HepG2 (cell line): ENCODE results near the gene C2. TPM values are rescaled to one million over a fixed set of nuclear protein-coding genes. Genes with fewer than 3 reads are reported as not detected.

Experiments
- ATAD3A ChIP-seq: sonication (generic); formaldehyde crosslinking; IDR thresholded peaks from 2 replicates; pipeline ENCODE4 v1.4.0; 2020; ENCODE audit warnings: missing genetic modification reagents
- IRF2 ChIP-seq: IDR thresholded peaks from 2 replicates; pipeline ENCODE4 v1.6.1; 2018; ENCODE audit warnings: missing genetic modification reagents, missing compliant biosample characterization
- KMT2A ChIP-seq: sonication (generic); formaldehyde crosslinking; IDR thresholded peaks from 2 replicates; pipeline ENCODE4 v1.4.0; 2020; ENCODE audit warnings: missing genetic modification reagents
- MTA1 ChIP-seq: sonication (generic); formaldehyde crosslinking; IDR thresholded peaks from 2 replicates; pipeline ENCODE4 v1.4.0; 2020; ENCODE audit warnings: missing genetic modification reagents, mild to moderate bottlenecking, borderline replicate concordance
- MYC ChIP-seq: sonication (generic); formaldehyde crosslinking; IDR thresholded peaks from 2 replicates; pipeline ENCODE4 v1.9.0; 2021; ENCODE audit warnings: missing genetic modification reagents, borderline replicate concordance
- NFKB2 ChIP-seq: sonication (generic); formaldehyde crosslinking; IDR thresholded peaks from 2 replicates; pipeline ENCODE4 v1.4.0; 2020; ENCODE audit warnings: missing genetic modification reagents, borderline replicate concordance
- NRL ChIP-seq: sonication (generic); formaldehyde crosslinking; IDR thresholded peaks from 2 replicates; pipeline ENCODE4 v1.5.0; 2020; ENCODE audit warnings: missing genetic modification reagents, mild to moderate bottlenecking, moderate library complexity, borderline replicate concordance
- RNF2 ChIP-seq: fragments of 450-650 bp; conservative IDR thresholded peaks from 2 replicates; pipeline ENCODE4 v1.6.1; 2016; ENCODE audit warnings: low read depth
- SP5 ChIP-seq: IDR thresholded peaks from 2 replicates; pipeline ENCODE4 v1.6.1; 2016; ENCODE audit warnings: low read depth, borderline replicate concordance
- SPEN ChIP-seq: sonication (generic); formaldehyde crosslinking; IDR thresholded peaks from 2 replicates; pipeline ENCODE4 v1.5.1; 2020; ENCODE audit warnings: low read depth, mild to moderate bottlenecking, missing genetic modification reagents
- TBP ChIP-seq: sonication (generic); formaldehyde crosslinking; IDR thresholded peaks from 2 replicates; pipeline ENCODE4 v1.5.0; 2020; ENCODE audit warnings: missing genetic modification reagents
- TEAD2 ChIP-seq: sonication (generic); formaldehyde crosslinking; IDR thresholded peaks from 2 replicates; pipeline ENCODE4 v1.9.0; 2021; ENCODE audit warnings: missing genetic modification reagents
- TOPORS ChIP-seq: sonication (generic); formaldehyde crosslinking; IDR thresholded peaks from 2 replicates; pipeline ENCODE4 v1.8.0; 2023; ENCODE audit warnings: mild to moderate bottlenecking, missing genetic modification reagents
- ZFP82 ChIP-seq: sonication (generic); formaldehyde crosslinking; IDR thresholded peaks from 2 replicates; pipeline ENCODE4 v1.5.1; 2020; ENCODE audit warnings: mild to moderate bottlenecking, missing genetic modification reagents, borderline replicate concordance
- ZMYM4 ChIP-seq: sonication (generic); formaldehyde crosslinking; IDR thresholded peaks from 2 replicates; pipeline ENCODE4 v1.8.1; 2023; ENCODE audit warnings: mild to moderate bottlenecking, missing genetic modification reagents
- ZNF431 ChIP-seq: sonication (generic); formaldehyde crosslinking; IDR thresholded peaks from 2 replicates; pipeline ENCODE4 v1.9.0; 2022; ENCODE audit warnings: missing genetic modification reagents, low read depth, mild to moderate bottlenecking, borderline replicate concordance
- ZNF572 ChIP-seq: sonication (generic); formaldehyde crosslinking; IDR thresholded peaks from 2 replicates; pipeline ENCODE4 v1.5.1; 2020; ENCODE audit warnings: mild to moderate bottlenecking, missing genetic modification reagents
- ZNF576 ChIP-seq: sonication (generic); formaldehyde crosslinking; IDR thresholded peaks from 2 replicates; pipeline ENCODE4 v1.4.0; 2020; ENCODE audit warnings: mild to moderate bottlenecking, missing genetic modification reagents
- ZNF598 ChIP-seq: sonication (generic); formaldehyde crosslinking; IDR thresholded peaks from 2 replicates; pipeline ENCODE4 v1.5.1; 2020; ENCODE audit warnings: mild to moderate bottlenecking, missing genetic modification reagents, borderline replicate concordance
- ZNF720 ChIP-seq: sonication (generic); formaldehyde crosslinking; IDR thresholded peaks from 2 replicates; pipeline ENCODE4 v1.4.0; 2020; ENCODE audit warnings: missing genetic modification reagents
- ZNF737 ChIP-seq: sonication (generic); formaldehyde crosslinking; IDR thresholded peaks from 2 replicates; pipeline ENCODE4 v1.5.0; 2020; ENCODE audit warnings: missing genetic modification reagents, mild to moderate bottlenecking, borderline replicate concordance
- ZNF790 ChIP-seq: sonication (generic); formaldehyde crosslinking; IDR thresholded peaks from 2 replicates; pipeline ENCODE4 v1.8.0; 2022; ENCODE audit warnings: missing genetic modification reagents, mild to moderate bottlenecking, borderline replicate concordance
- ZSCAN30 ChIP-seq: sonication (generic); formaldehyde crosslinking; IDR thresholded peaks from 2 replicates; pipeline ENCODE4 v1.5.0; 2020; ENCODE audit warnings: mild to moderate bottlenecking, missing genetic modification reagents
- polyA plus RNA-seq, 8 experiments: library from polyadenylated mRNA; depleted of rRNA in 3 of 8; stranded (reverse) in 7 of 8; unstranded in 1 of 8; fragments of >200 nt; fragmentation: Illumina TruSeq in 4 of 8; extraction: Trizol in 4 of 8; gene quantifications; 2 replicates each; pipeline versions ENCODE4 v1.2.1 to v1.2.3, GENCODE V29; 2011 to 2016; ENCODE audit warnings: low read depth in 4 of 8, missing spikeins in 1 of 8, mixed read lengths in 1 of 8; ENCODE audit not compliant: insufficient read depth in 1 of 8
- total RNA-seq, 5 experiments: library from RNA; depleted of rRNA; stranded (reverse); fragments of >200 nt; fragmentation: Illumina TruSeq; extraction: Trizol; gene quantifications; 2 replicates each; pipeline ENCODE4 v1.2.3, GENCODE V29; 2016; ENCODE audit warnings: low read depth in 1 of 5
- TF ChIP-seq, protein P1 (sequence below): sonication (generic); formaldehyde crosslinking; IDR thresholded peaks from 2 replicates; pipeline ENCODE4 v1.9.0; 2021; ENCODE audit warnings: missing genetic modification reagents, borderline replicate concordance
- TF ChIP-seq, protein P2 (sequence below): sonication (generic); formaldehyde crosslinking; IDR thresholded peaks from 2 replicates; pipeline ENCODE4 v1.5.0; 2020; ENCODE audit warnings: missing genetic modification reagents
- TF ChIP-seq, protein P3 (sequence below): sonication (generic); formaldehyde crosslinking; IDR thresholded peaks from 2 replicates; pipeline ENCODE4 v1.4.0; 2020; ENCODE audit warnings: mild to moderate bottlenecking, missing genetic modification reagents

Gene C2
- total and polyA plus RNA-seq, 2 of the 13 experiments (the other 11 are each of a cell fraction or from before 2014, with no cell fraction given) = 165 to 307 TPM

- TF ChIP-seq NFKB2 (CRISPR knock-in tag) (peak; percentile 81; the same call in 1 of the 2 replicates), ZFP82 (CRISPR knock-in tag) (peak; percentile 64; the same call in 1 of the 2 replicates), ZNF572 (0 out of 2 replicates have a peak, but pooled peaks have one; percentile 17), MTA1 (CRISPR knock-in tag) (no peak), ZNF431 (CRISPR knock-in tag) (no peak), IRF2 (CRISPR knock-in tag) (no peak), ZNF737 (CRISPR knock-in tag) (no peak), SPEN (CRISPR knock-in tag) (no peak), NRL (CRISPR knock-in tag) (peak; percentile 62; the same call in 1 of the 2 replicates), TEAD2 (no peak), ZSCAN30 (CRISPR knock-in tag) (no peak), ZNF720 (CRISPR knock-in tag) (no peak), ATAD3A (CRISPR knock-in tag) (no peak), KMT2A (CRISPR knock-in tag) (no peak), ZNF576 (CRISPR knock-in tag) (no peak), ZMYM4 (no peak), SP5 (CRISPR knock-in tag) (no peak), ZNF790 (no peak), TOPORS (CRISPR knock-in tag) (no peak), ZNF598 (peak; percentile 67; the same call in 1 of the 2 replicates), RNF2 (no peak), MYC (CRISPR knock-in tag) (peak; percentile 9; the same call in 1 of the 2 replicates), TBP (CRISPR knock-in tag) (no peak)
- TF ChIP-seq, protein P1, sequence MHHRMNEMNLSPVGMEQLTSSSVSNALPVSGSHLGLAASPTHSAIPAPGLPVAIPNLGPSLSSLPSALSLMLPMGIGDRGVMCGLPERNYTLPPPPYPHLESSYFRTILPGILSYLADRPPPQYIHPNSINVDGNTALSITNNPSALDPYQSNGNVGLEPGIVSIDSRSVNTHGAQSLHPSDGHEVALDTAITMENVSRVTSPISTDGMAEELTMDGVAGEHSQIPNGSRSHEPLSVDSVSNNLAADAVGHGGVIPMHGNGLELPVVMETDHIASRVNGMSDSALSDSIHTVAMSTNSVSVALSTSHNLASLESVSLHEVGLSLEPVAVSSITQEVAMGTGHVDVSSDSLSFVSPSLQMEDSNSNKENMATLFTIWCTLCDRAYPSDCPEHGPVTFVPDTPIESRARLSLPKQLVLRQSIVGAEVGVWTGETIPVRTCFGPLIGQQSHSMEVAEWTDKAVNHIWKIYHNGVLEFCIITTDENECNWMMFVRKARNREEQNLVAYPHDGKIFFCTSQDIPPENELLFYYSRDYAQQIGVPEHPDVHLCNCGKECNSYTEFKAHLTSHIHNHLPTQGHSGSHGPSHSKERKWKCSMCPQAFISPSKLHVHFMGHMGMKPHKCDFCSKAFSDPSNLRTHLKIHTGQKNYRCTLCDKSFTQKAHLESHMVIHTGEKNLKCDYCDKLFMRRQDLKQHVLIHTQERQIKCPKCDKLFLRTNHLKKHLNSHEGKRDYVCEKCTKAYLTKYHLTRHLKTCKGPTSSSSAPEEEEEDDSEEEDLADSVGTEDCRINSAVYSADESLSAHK (CRISPR knock-in tag) = no peak
- TF ChIP-seq, protein P2, sequence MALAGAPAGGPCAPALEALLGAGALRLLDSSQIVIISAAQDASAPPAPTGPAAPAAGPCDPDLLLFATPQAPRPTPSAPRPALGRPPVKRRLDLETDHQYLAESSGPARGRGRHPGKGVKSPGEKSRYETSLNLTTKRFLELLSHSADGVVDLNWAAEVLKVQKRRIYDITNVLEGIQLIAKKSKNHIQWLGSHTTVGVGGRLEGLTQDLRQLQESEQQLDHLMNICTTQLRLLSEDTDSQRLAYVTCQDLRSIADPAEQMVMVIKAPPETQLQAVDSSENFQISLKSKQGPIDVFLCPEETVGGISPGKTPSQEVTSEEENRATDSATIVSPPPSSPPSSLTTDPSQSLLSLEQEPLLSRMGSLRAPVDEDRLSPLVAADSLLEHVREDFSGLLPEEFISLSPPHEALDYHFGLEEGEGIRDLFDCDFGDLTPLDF (CRISPR knock-in tag) = no peak
- TF ChIP-seq, protein P3, sequence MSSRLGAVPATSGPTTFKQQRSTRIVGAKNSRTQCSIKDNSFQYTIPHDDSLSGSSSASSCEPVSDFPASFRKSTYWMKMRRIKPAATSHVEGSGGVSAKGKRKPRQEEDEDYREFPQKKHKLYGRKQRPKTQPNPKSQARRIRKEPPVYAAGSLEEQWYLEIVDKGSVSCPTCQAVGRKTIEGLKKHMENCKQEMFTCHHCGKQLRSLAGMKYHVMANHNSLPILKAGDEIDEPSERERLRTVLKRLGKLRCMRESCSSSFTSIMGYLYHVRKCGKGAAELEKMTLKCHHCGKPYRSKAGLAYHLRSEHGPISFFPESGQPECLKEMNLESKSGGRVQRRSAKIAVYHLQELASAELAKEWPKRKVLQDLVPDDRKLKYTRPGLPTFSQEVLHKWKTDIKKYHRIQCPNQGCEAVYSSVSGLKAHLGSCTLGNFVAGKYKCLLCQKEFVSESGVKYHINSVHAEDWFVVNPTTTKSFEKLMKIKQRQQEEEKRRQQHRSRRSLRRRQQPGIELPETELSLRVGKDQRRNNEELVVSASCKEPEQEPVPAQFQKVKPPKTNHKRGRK (CRISPR knock-in tag) = no peak
These were observed 550 bp downstream of the C2 start (continued) for GRCh38 chr6:31927863-31928671.
